Activated CD4-positive, alpha-beta T cell treated with anti-CD3 and anti-CD28 coated beads for 24 hours (primary cell): ENCODE data around the gene ABCA1.

Experiments
- DNase-seq, 2 donors: peaks; one replicate each; pipeline ENCODE4 v3.0.0-alpha.2; 2020; ENCODE audit warnings: low read depth in 2 of 2

Gene ABCA1

DNA sequence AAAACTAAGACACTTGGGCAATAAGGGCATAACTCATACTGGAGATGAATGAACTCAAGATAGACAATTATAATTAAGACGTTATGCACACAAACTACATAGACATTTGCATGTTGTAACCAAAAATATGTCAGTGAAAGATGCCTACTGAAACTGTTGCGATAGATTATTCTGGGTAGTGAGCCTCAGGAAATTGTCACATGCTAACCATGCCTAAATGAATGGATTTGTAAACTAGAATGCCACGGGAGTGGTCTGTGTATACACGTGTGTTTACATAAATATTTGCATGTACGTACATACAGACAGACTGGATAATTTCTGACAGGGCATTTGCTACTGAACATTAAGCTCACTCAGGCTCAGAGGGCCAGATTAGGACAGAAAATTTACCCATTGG is 162.8 kb downstream of the ABCA1 start:
- no peak for DNase-seq

- no peak for DNase-seq
Measured at GRCh38 chr9:104758974-104759373, 169.0 kb downstream of the ABCA1 start.

GRCh38 chr9:104750185-104750767 is 177.7 kb downstream of the ABCA1 start:
- DNase-seq = no peak

- no peak for DNase-seq
Measured at GRCh38 chr9:104748359-104749031, 179.5 kb downstream of the ABCA1 start.

- peak; percentile 80 to 81 for DNase-seq
Measured at GRCh38 chr9:104747565-104748358, 180.2 kb downstream of the ABCA1 start, which contains the start of gene NIPSNAP3A. NIPSNAP3A (plus strand) TSS chr9:104747683; CDS start chr9:104747793, 110 bp downstream.

- no peak for DNase-seq
Measured at GRCh38 chr9:104747245-104747564, 180.8 kb downstream of the ABCA1 start.

DNA sequence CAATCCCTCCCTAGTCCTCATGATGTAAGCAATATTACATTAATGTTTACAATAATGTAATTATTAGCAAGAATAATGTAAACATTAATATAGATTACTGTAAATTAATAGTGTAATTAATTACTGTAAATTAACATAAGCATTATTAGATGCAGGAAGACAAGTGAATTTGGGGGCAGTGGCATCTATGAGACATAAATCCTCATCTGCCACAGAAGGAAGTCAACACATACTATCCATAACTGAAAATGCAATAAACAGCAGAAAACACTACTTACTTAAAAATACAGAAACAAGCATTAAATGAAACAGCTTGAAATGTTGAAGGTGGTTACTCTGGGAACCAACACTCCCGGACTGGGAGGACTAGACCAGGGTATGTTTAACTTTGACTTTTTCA is 181.2 kb downstream of the ABCA1 start:
- no peak for DNase-seq

DNA sequence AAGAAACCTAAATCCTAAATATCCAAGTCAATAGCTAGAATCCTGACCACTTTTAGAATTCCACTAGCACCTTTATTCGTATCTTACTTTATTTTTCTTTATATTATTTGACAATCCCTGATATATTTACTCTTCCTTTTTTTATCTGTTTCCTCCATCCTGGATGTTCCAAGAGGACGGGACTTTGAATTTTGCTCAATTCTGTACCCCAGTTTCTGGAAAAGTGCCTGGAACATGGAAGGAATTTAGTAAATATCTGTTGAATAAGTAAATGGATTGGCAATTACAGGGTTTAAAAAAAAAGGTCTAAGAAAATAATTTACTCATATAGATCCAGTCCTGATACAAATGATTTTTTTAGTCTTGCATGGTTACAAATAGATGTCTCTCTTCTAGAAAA is 181.7 kb downstream of the ABCA1 start:
- no peak for DNase-seq

DNA sequence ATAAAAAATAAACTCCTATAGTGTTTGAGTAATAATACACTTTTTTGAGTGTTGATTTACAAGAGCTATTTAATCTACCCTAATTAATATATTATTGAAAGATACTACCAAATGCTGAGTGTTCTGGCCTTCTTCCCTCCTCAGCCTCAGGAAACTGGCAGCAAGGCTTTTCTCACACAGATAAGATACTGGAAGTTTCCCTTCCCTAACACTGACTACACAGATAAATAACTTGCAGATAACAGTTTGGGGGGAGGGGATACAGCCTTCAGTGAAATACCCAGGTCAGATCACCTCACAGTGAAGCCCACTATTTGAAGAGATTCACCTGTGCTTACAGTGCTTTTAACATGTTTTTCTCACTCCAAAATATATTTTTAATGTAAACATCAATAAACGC is 182.1 kb downstream of the ABCA1 start:
- no peak for DNase-seq

- DNase-seq = no peak
Measured at GRCh38 chr9:104743376-104743985, 184.5 kb downstream of the ABCA1 start.

GRCh38 chr9:104740621-104741020 is 187.3 kb downstream of the ABCA1 start:
- DNase-seq = no peak

DNA sequence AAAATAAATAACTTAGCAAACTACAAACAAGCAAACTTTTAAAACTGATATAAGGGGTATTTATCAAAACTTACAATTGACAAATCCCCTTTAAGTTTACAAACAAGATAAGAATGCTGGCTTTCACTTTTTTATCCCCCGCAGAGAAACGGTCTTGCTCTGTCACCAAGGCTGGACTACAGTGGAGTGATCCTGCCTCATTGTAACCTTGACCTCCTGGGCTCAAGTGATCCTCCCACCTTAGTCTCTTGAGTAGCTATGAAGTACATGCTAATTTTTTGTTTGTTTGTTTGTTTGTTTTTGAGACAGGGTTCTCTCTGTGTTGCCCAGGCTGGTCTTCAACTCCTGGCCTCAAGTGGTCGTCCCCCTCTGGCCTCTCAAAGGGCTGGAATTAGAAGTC is 189.5 kb downstream of the ABCA1 start:
- no peak for DNase-seq
